Measurements from ENCODE around the gene AKAP13. TPM values are rescaled to one million over a fixed set of nuclear protein-coding genes. Genes with fewer than 3 reads are reported as not detected.

AKAP13 gene
- polyA plus RNA-seq, 1 donor from 2014 or later = 10.0 TPM

GRCh38 chr15:85752491-85752961, 372.1 kb downstream of the AKAP13 start:
- Histone ChIP-seq H4K20me1 (ENCODE audit: insufficient read depth) (no peaks in the 10 kb centered on the region), H3K9ac (ENCODE audit: low read length) (no peak overlapping the region), H3K27ac (ENCODE audit: low read length) (no peak overlapping the region), H3K9me3 (ENCODE audit: low read length) (no peaks in the 10 kb centered on the region), H3K4me3 (ENCODE audit: low read length) (no peak overlapping the region), H3K27me3 (ENCODE audit: insufficient read depth, low read depth, low read length) (no peaks in the 10 kb centered on the region), H3K36me3 (ENCODE audit: insufficient read depth, low read length) (no peaks in the 10 kb centered on the region), H3K79me2 (replicated peaks; ENCODE audit: insufficient read depth, low read length) (no peaks in the 10 kb centered on the region), H3K9me2 (ENCODE audit: insufficient read depth, low read length) (no peaks in the 10 kb centered on the region), H3F3A (ENCODE audit: insufficient read depth, low read length, poor library complexity, severe bottlenecking) (no peaks in the 10 kb centered on the region), H2AFZ (ENCODE audit: low read depth, low read length) (no peak overlapping the region), H3K4me2 (ENCODE audit: low read length) (no peak overlapping the region)
- no peak for TF ChIP-seq MXI1 (conservative IDR thresholded peaks at IDR 0.05; ENCODE audit: poor library complexity, severe bottlenecking)
- no peak for TF ChIP-seq RAD21 (conservative IDR thresholded peaks at IDR 0.05)
- no peak for TF ChIP-seq POLR2AphosphoS5 (IDR thresholded peaks at IDR 0.05)
- TF ChIP-seq EP300 (conservative IDR thresholded peaks at IDR 0.05; ENCODE audit: poor library complexity, severe bottlenecking) = no peak
- TF ChIP-seq CTCF (IDR thresholded peaks at IDR 0.05; ENCODE audit: poor library complexity, severe bottlenecking) = no peak
- TF ChIP-seq TAF1 (IDR thresholded peaks at IDR 0.05; ENCODE audit: low read depth) = no peak
- no peak for TF ChIP-seq SMC3 (conservative IDR thresholded peaks at IDR 0.05; ENCODE audit: poor library complexity)
- TF ChIP-seq EZH2 (IDR thresholded peaks at IDR 0.05; ENCODE audit: borderline replicate concordance, insufficient read depth, low read length, poor library complexity, severe bottlenecking) = no peak
- no peak for TF ChIP-seq REST (IDR thresholded peaks at IDR 0.05; ENCODE audit: borderline replicate concordance)

GRCh38 chr15:85753261-85753660, 372.9 kb downstream of the AKAP13 start:
- Histone ChIP-seq H3K79me2 (replicated peaks; ENCODE audit: insufficient read depth, low read length) (no peaks in the 10 kb centered on the region), H2AFZ (ENCODE audit: low read depth, low read length) (no peak overlapping the region), H3K36me3 (ENCODE audit: insufficient read depth, low read length) (no peaks in the 10 kb centered on the region), H3K9ac (ENCODE audit: low read length) (no peak overlapping the region), H4K20me1 (ENCODE audit: insufficient read depth) (no peaks in the 10 kb centered on the region), H3K27ac (ENCODE audit: low read length) (no peak overlapping the region), H3K4me2 (ENCODE audit: low read length) (no peak overlapping the region), H3K9me3 (ENCODE audit: low read length) (no peaks in the 10 kb centered on the region), H3K27me3 (ENCODE audit: insufficient read depth, low read depth, low read length) (no peaks in the 10 kb centered on the region), H3K4me3 (ENCODE audit: low read length) (no peak overlapping the region), H3K9me2 (ENCODE audit: insufficient read depth, low read length) (no peaks in the 10 kb centered on the region), H3F3A (ENCODE audit: insufficient read depth, low read length, poor library complexity, severe bottlenecking) (no peaks in the 10 kb centered on the region)
- TF ChIP-seq EP300 (conservative IDR thresholded peaks at IDR 0.05; ENCODE audit: poor library complexity, severe bottlenecking) = no peak
- TF ChIP-seq RAD21 (conservative IDR thresholded peaks at IDR 0.05) = no peak

Data from neural cell (in vitro differentiated cells).